Neural cell (in vitro differentiated cells): ENCODE data around the gene MYO5A. TPM values are rescaled to one million over a fixed set of nuclear protein-coding genes. Genes with fewer than 3 reads are reported as not detected.

ENCODE experiments used
- H2AFZ ChIP-seq: fragments of 200-600, 300-800 bp; sonication (generic), shearing (Covaris generic); 2 replicates; pipeline ENCODE4 v1.6.0; 2014; ENCODE audit warnings: low read depth, mild to moderate bottlenecking, antibody characterized with exemption, low read length, moderate library complexity
- H3F3A ChIP-seq: fragments of 200-600 bp; shearing (Covaris generic); 2 replicates; pipeline ENCODE4 v1.6.1; 2016; ENCODE audit warnings: mild to moderate bottlenecking, moderate library complexity, mixed read lengths, antibody characterized with exemption, low read length; ENCODE audit not compliant: insufficient read depth, poor library complexity, severe bottlenecking
- H3K27ac ChIP-seq: fragments of 200-600, 300-800 bp; sonication (generic), shearing (Covaris generic); 2 replicates; pipeline ENCODE4 v1.5.1; 2014; ENCODE audit warnings: mild to moderate bottlenecking, low read length, moderate library complexity
- H3K27me3 ChIP-seq: fragments of 300-800, 200-600 bp; sonication (generic), shearing (Covaris generic); 2 replicates; pipeline ENCODE4 v1.6.0; 2014; ENCODE audit warnings: mild to moderate bottlenecking, low read depth, low read length, moderate library complexity; ENCODE audit not compliant: insufficient read depth
- H3K36me3 ChIP-seq: fragments of 300-800, 200-600 bp; sonication (generic), shearing (Covaris generic); 2 replicates; pipeline ENCODE4 v1.5.1; 2014; ENCODE audit warnings: mild to moderate bottlenecking, antibody characterized with exemption, low read length, moderate library complexity; ENCODE audit not compliant: insufficient read depth
- H3K4me2 ChIP-seq: fragments of 300-800, 200-600 bp; sonication (generic), shearing (Covaris generic); 2 replicates; pipeline ENCODE4 v1.6.0; 2014; ENCODE audit warnings: mild to moderate bottlenecking, low read length
- H3K4me3 ChIP-seq: fragments of 300-800, 200-600 bp; sonication (generic), shearing (Covaris generic); 2 replicates; pipeline ENCODE4 v1.5.1; 2014; ENCODE audit warnings: mild to moderate bottlenecking, low read length, moderate library complexity
- H3K79me2 ChIP-seq: fragments of 200-600 bp; shearing (Covaris generic); replicated peaks from 2 replicates; pipeline ENCODE4 v1.6.0; 2014; ENCODE audit warnings: mild to moderate bottlenecking, low read length, moderate library complexity; ENCODE audit not compliant: insufficient read depth
- H3K9ac ChIP-seq: fragments of 300-800, 200-600 bp; sonication (generic), shearing (Covaris generic); 2 replicates; pipeline ENCODE4 v1.6.1; 2016; ENCODE audit warnings: mild to moderate bottlenecking, low read length, mixed read lengths
- H3K9me2 ChIP-seq: fragments of 200-600 bp; shearing (Covaris generic); 2 replicates; pipeline ENCODE4 v1.6.1; 2016; ENCODE audit warnings: mild to moderate bottlenecking, low read length, mixed read lengths; ENCODE audit not compliant: insufficient read depth
- H3K9me3 ChIP-seq: fragments of 200-600, 300-800 bp; sonication (generic), shearing (Covaris generic); 2 replicates; pipeline ENCODE4 v1.6.1; 2016; ENCODE audit warnings: mild to moderate bottlenecking, mixed run types, low read length, moderate library complexity, mixed read lengths
- H4K20me1 ChIP-seq: fragments of 200-600 bp; shearing (Covaris generic); 2 replicates; pipeline ENCODE4 v1.6.1; 2016; ENCODE audit warnings: mild to moderate bottlenecking, mixed run types; ENCODE audit not compliant: insufficient read depth
- CTCF ChIP-seq: fragments of 450-650 bp; IDR thresholded peaks from 2 replicates; pipeline ENCODE4 v1.5.1; 2014; ENCODE audit warnings: antibody characterized with exemption, mild to moderate bottlenecking, moderate library complexity; ENCODE audit not compliant: poor library complexity, severe bottlenecking
- EP300 ChIP-seq: fragments of 450-650 bp; conservative IDR thresholded peaks from 2 replicates; pipeline ENCODE4 v1.6.1; 2014; ENCODE audit warnings: antibody characterized with exemption, mild to moderate bottlenecking, moderate library complexity; ENCODE audit not compliant: poor library complexity, severe bottlenecking
- EZH2 ChIP-seq: fragments of 200-600, 300-800 bp; shearing (Covaris generic), sonication (generic); IDR thresholded peaks from 2 replicates; pipeline ENCODE4 v1.6.1; 2014; ENCODE audit warnings: antibody characterized with exemption, low read length, borderline replicate concordance, mild to moderate bottlenecking; ENCODE audit not compliant: insufficient read depth, poor library complexity, severe bottlenecking
- MXI1 ChIP-seq: fragments of 450-650 bp; conservative IDR thresholded peaks from 2 replicates; pipeline ENCODE4 v1.6.1; 2014; ENCODE audit warnings: antibody characterized with exemption, mild to moderate bottlenecking; ENCODE audit not compliant: poor library complexity, severe bottlenecking
- POLR2AphosphoS5 ChIP-seq: IDR thresholded peaks from 2 replicates; pipeline ENCODE4 v1.6.1; 2012
- RAD21 ChIP-seq: fragments of 450-650 bp; conservative IDR thresholded peaks from 2 replicates; pipeline ENCODE4 v1.6.1; 2014; ENCODE audit warnings: antibody characterized with exemption, mild to moderate bottlenecking, moderate library complexity
- REST ChIP-seq: IDR thresholded peaks from 2 replicates; pipeline ENCODE4 v1.6.1; 2012; ENCODE audit warnings: borderline replicate concordance
- SMC3 ChIP-seq: fragments of 450-650 bp; conservative IDR thresholded peaks from 2 replicates; pipeline ENCODE4 v1.6.1; 2014; ENCODE audit warnings: antibody characterized with exemption, mild to moderate bottlenecking, moderate library complexity; ENCODE audit not compliant: poor library complexity
- TAF1 ChIP-seq: IDR thresholded peaks from 2 replicates; pipeline ENCODE4 v1.6.1; 2012; ENCODE audit warnings: low read depth
- polyA plus RNA-seq: library from polyadenylated mRNA; depleted of rRNA; stranded (reverse); fragments of >200 nt; gene quantifications from 2 replicates; pipeline ENCODE4 v1.2.3, GENCODE V29; 2014

The MYO5A gene
- polyA plus RNA-seq, 1 donor from 2014 or later = 43.8 TPM

GRCh38 chr15:52379395-52380106 is 149.1 kb downstream of the MYO5A start:
- Histone ChIP-seq H3K4me2 (no peak overlapping the region), H3K36me3 (peaks cover 18% of the 10 kb centered on the region), H3K9ac (no peak overlapping the region), H3K27me3 (no peaks in the 10 kb centered on the region), H4K20me1 (no peaks in the 10 kb centered on the region), H3K4me3 (no peak overlapping the region), H3K9me2 (no peaks in the 10 kb centered on the region), H3K79me2 (no peaks in the 10 kb centered on the region), H2AFZ (no peak overlapping the region), H3K27ac (no peak overlapping the region), H3F3A (no peaks in the 10 kb centered on the region), H3K9me3 (no peaks in the 10 kb centered on the region)
- no peak for TF ChIP-seq EZH2

DNA sequence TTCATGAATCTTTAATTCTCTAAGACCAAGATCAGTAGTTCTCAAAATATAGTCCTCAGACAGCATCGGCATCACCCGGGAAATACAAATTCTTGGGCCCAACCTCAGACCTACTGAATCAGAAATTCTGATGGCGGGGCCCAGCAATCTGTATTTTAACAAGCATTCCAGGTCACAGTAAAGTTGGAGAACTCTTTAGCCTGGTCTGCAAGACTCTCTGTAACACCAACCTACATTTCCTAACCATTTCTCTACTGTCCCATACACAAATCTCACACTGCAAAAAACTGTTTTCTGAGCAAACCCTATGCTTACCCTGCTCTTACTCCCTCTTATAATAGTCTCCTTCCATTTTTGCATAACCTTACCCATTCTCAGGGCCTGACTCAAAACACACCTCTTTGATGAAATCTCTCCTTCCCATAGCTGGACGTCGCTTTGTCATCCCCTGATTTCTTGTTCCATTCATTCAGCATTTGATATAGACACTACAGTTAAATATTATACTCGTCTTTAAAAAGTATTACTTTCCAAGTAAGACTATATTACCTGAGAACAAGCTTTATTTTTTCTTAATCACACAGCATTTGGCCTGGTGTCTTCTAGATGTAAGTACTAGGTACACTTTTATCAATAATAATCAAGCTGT is 149.8 kb downstream of the MYO5A start:
- Histone ChIP-seq H3F3A (no peaks in the 10 kb centered on the region), H2AFZ (no peak overlapping the region), H3K9ac (no peak overlapping the region), H3K79me2 (no peaks in the 10 kb centered on the region), H3K4me3 (no peak overlapping the region), H3K36me3 (peaks cover 23% of the 10 kb centered on the region), H3K27me3 (no peaks in the 10 kb centered on the region), H4K20me1 (no peaks in the 10 kb centered on the region), H3K27ac (no peak overlapping the region), H3K4me2 (no peak overlapping the region), H3K9me3 (no peaks in the 10 kb centered on the region), H3K9me2 (no peaks in the 10 kb centered on the region)
- no peak for TF ChIP-seq REST
- no peak for TF ChIP-seq POLR2AphosphoS5
- TF ChIP-seq EZH2 = no peak
- no peak for TF ChIP-seq MXI1
- TF ChIP-seq EP300 = no peak
- TF ChIP-seq SMC3 = no peak
- TF ChIP-seq CTCF = no peak
- TF ChIP-seq TAF1 = no peak
- TF ChIP-seq RAD21 = no peak
